Esophagus squamous epithelium (tissue), 4 donors: ENCODE data around the gene GYG1.

Experiments used
- POLR2A ChIP-seq, 4 donors: fragments of 450-650 bp; IDR thresholded peaks; one replicate each; pipeline ENCODE4 v1.6.1; 2017; ENCODE audit warnings: antibody characterized with exemption in 4 of 4, mild to moderate bottlenecking in 4 of 4, moderate library complexity in 3 of 4
- TF ChIP-seq, protein P1 (sequence below), 6 experiments: fragments of 450-650 bp in 4 of 6; fragments of 200-600 bp in 2 of 6; sonication (generic) in 2 of 6; IDR thresholded peaks; one replicate each; pipeline ENCODE4 v1.5.1; 2016 to 2019; ENCODE audit warnings: antibody characterized with exemption in 6 of 6, mild to moderate bottlenecking in 4 of 6, moderate library complexity in 4 of 6

GRCh38 chr3:148971401-148972163 is 19.8 kb upstream of the GYG1 start:
- TF ChIP-seq, protein P1, sequence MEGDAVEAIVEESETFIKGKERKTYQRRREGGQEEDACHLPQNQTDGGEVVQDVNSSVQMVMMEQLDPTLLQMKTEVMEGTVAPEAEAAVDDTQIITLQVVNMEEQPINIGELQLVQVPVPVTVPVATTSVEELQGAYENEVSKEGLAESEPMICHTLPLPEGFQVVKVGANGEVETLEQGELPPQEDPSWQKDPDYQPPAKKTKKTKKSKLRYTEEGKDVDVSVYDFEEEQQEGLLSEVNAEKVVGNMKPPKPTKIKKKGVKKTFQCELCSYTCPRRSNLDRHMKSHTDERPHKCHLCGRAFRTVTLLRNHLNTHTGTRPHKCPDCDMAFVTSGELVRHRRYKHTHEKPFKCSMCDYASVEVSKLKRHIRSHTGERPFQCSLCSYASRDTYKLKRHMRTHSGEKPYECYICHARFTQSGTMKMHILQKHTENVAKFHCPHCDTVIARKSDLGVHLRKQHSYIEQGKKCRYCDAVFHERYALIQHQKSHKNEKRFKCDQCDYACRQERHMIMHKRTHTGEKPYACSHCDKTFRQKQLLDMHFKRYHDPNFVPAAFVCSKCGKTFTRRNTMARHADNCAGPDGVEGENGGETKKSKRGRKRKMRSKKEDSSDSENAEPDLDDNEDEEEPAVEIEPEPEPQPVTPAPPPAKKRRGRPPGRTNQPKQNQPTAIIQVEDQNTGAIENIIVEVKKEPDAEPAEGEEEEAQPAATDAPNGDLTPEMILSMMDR (IDR thresholded peaks at IDR 0.05): no peak
- no peak for TF ChIP-seq POLR2A (IDR thresholded peaks at IDR 0.05)
